SK-N-SH treated with all-trans-retinoic acid at 6 μM for 48 hours (cell line): Measurements from ENCODE around the gene PVALB.

Experiments used
- ESRRG ChIP-seq: fragments of 250-450 bp; sonication (Bioruptor Pico); IDR thresholded peaks from 2 replicates; pipeline ENCODE4 v1.6.1; 2021; ENCODE audit warnings: mild to moderate bottlenecking
- GLIS3 ChIP-seq: fragments of 250-450 bp; sonication (Bioruptor Pico); IDR thresholded peaks from 2 replicates; pipeline ENCODE4 v1.5.0; 2020; ENCODE audit warnings: mild to moderate bottlenecking, moderate library complexity
- PPARA ChIP-seq: fragments of 250-450 bp; sonication (Bioruptor Pico); IDR thresholded peaks from 2 replicates; pipeline ENCODE4 v1.5.0; 2020; ENCODE audit warnings: mild to moderate bottlenecking, borderline replicate concordance
- RARB ChIP-seq: fragments of 250-450 bp; sonication (Bioruptor Pico); IDR thresholded peaks from 2 replicates; pipeline ENCODE4 v1.8.0; 2021; ENCODE audit warnings: mild to moderate bottlenecking, moderate library complexity
- TCF4 ChIP-seq: fragments of 250-450 bp; sonication (Bioruptor Pico); IDR thresholded peaks from 2 replicates; pipeline ENCODE4 v1.8.0; 2021; ENCODE audit warnings: mild to moderate bottlenecking, moderate library complexity, borderline replicate concordance
- ZC3H10 ChIP-seq: fragments of 250-450 bp; sonication (Bioruptor Pico); IDR thresholded peaks from 2 replicates; pipeline ENCODE4 v1.5.1; 2021; ENCODE audit warnings: mild to moderate bottlenecking, moderate library complexity
- ZFP3 ChIP-seq: fragments of 250-450 bp; sonication (Bioruptor Pico); IDR thresholded peaks from 2 replicates; pipeline ENCODE4 v1.5.0; 2020; ENCODE audit warnings: mild to moderate bottlenecking, moderate library complexity
- TF ChIP-seq, protein P1 (sequence below): fragments of 250-450 bp; sonication (Bioruptor Pico); IDR thresholded peaks from 2 replicates; pipeline ENCODE4 v1.8.0; 2020; ENCODE audit warnings: mild to moderate bottlenecking, moderate library complexity, borderline replicate concordance

GRCh38 chr22:36862251-36863242 lies 45.7 kb upstream of the PVALB start:
- TF ChIP-seq GLIS3 (CRISPR knock-in tag), result no peak
- TF ChIP-seq, protein P1, sequence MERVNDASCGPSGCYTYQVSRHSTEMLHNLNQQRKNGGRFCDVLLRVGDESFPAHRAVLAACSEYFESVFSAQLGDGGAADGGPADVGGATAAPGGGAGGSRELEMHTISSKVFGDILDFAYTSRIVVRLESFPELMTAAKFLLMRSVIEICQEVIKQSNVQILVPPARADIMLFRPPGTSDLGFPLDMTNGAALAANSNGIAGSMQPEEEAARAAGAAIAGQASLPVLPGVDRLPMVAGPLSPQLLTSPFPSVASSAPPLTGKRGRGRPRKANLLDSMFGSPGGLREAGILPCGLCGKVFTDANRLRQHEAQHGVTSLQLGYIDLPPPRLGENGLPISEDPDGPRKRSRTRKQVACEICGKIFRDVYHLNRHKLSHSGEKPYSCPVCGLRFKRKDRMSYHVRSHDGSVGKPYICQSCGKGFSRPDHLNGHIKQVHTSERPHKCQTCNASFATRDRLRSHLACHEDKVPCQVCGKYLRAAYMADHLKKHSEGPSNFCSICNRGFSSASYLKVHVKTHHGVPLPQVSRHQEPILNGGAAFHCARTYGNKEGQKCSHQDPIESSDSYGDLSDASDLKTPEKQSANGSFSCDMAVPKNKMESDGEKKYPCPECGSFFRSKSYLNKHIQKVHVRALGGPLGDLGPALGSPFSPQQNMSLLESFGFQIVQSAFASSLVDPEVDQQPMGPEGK (CRISPR knock-in tag), result no peak
- no peak for TF ChIP-seq ZC3H10 (CRISPR knock-in tag)
- no peak for TF ChIP-seq ESRRG (CRISPR knock-in tag)
- TF ChIP-seq PPARA, result no peak
- no peak for TF ChIP-seq RARB (CRISPR knock-in tag)
- TF ChIP-seq ZFP3 (CRISPR knock-in tag), result no peak
- TF ChIP-seq TCF4, result no peak
